ENCODE measurements around the gene AP5B1.
A peak's percentile ranks its signal among the peaks of the same experiment; 100 is the strongest.
"Not testable (repeated sequence)": the region's sequence is repeated elsewhere in the genome, so short reads cannot be mapped to it uniquely, and the experiment has no call there.

Gene AP5B1

DNA sequence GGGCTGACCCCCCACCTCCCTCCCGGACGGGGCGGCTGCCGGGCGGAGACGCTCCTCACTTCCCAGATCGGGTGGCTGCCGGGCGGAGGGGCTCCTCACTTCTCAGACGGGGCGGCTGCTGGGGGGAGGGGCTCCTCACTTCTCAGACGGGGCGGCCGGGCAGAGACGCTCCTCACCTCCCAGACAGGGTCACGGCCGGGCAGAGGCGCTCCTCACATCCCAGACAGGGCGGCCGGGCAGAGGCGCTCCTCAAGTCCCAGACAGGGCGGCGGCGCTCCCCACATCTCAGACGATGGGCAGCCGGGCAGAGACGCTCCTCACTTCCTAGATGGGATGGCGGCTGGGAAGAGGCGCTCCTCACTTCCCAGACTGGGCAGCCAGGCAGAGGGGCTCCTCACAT is 18.0 kb downstream of the AP5B1 start:
- H4K12ac ChIP-seq (ENCODE audit: low read depth, low read length); H2BK120ac ChIP-seq (ENCODE audit: insufficient read depth, low read length, poor library complexity); H3K9me3 ChIP-seq (ENCODE audit: insufficient read depth, low read depth, low read length); H3K79me2 ChIP-seq (ENCODE audit: control insufficient read depth, insufficient read depth, low read length, poor library complexity); H3K27ac ChIP-seq (ENCODE audit: low read depth, low read length); H3K4me2 ChIP-seq (ENCODE audit: low read length); H2BK5ac ChIP-seq (ENCODE audit: low read depth, low read length, poor library complexity); H3K9ac ChIP-seq (ENCODE audit: low read length); H3K18ac ChIP-seq (ENCODE audit: low read length); H2AK5ac ChIP-seq (ENCODE audit: low read length); H3K14ac ChIP-seq (ENCODE audit: low read length); DNase-seq; H4K91ac ChIP-seq (ENCODE audit: low read depth, low read length); H3K27me3 ChIP-seq (ENCODE audit: insufficient read depth, low read length); H2BK12ac ChIP-seq (ENCODE audit: low read length); H3K4me1 ChIP-seq (ENCODE audit: control insufficient read depth in 1 of 2, insufficient read depth in 2 of 2, low read length in 2 of 2); H3K79me1 ChIP-seq (ENCODE audit: low read length); H3K4me3 ChIP-seq (ENCODE audit: low read depth, low read length); H3K36me3 ChIP-seq (ENCODE audit: control insufficient read depth in 1 of 2, insufficient read depth in 2 of 2, low read length in 2 of 2); H2AFZ ChIP-seq (ENCODE audit: insufficient read depth, low read length, poor library complexity); H4K8ac ChIP-seq (ENCODE audit: low read depth, low read length); H3K23ac ChIP-seq (ENCODE audit: low read length); H3K4ac ChIP-seq (ENCODE audit: low read depth, low read length): not testable (repeated sequence)
- WGBS (ENCODE audit: extremely low coverage, insufficient coverage, insufficient read length), result no CpG with 5 or more reads among the region's 29 CpGs

- H2AK5ac ChIP-seq (ENCODE audit: low read length), result not testable (repeated sequence)
Measured at GRCh38 chr11:65762169-65762568, 18.6 kb downstream of the AP5B1 start.

DNA sequence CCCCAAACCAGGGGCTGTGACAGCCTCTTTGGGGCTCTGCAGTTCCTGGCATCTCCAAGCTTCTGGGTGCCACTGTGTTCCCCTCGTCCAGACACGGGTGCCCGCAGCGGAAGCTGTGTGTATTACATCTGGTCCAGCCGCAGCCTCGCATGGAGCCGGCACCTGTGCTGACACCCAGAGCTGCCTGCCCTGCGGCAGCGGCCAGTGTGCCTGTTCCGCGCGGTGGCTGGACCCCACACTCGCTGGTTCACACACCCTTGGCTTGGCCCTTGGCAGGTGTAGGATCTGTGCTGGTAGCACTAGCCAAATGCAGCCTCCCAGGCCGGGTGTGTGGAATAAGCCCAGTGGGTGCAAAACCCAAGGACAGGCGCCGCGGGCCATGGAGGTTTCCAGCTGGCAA is 35.7 kb downstream of the AP5B1 start:
- H4K91ac ChIP-seq (ENCODE audit: low read depth, low read length), result no peak overlapping the region
- no peaks in the 10 kb centered on the region for H3K27me3 ChIP-seq (ENCODE audit: insufficient read depth, low read length)
- no peak overlapping the region for H2AFZ ChIP-seq (ENCODE audit: insufficient read depth, low read length, poor library complexity)
- no peak overlapping the region for H4K12ac ChIP-seq (ENCODE audit: low read depth, low read length)
- no peaks in the 10 kb centered on the region for H3K79me2 ChIP-seq (ENCODE audit: control insufficient read depth, insufficient read depth, low read length, poor library complexity)
- no peaks in the 10 kb centered on the region for H3K4me1 ChIP-seq (ENCODE audit: control insufficient read depth in 1 of 2, insufficient read depth in 2 of 2, low read length in 2 of 2)
- H3K4me3 ChIP-seq (ENCODE audit: low read depth, low read length), result peak overlapping the region; percentile 50
- H3K4ac ChIP-seq (ENCODE audit: low read depth, low read length), result no peak overlapping the region
- no peak overlapping the region for H3K27ac ChIP-seq (ENCODE audit: low read depth, low read length)
- H3K79me1 ChIP-seq (ENCODE audit: low read length), result no peaks in the 10 kb centered on the region
- H3K9ac ChIP-seq (ENCODE audit: low read length), result no peak overlapping the region
- no peak overlapping the region for H2BK5ac ChIP-seq (ENCODE audit: low read depth, low read length, poor library complexity)
- WGBS (ENCODE audit: extremely low coverage, insufficient coverage, insufficient read length), result no CpG with 5 or more reads among the region's 17 CpGs
- no peak overlapping the region for H2BK12ac ChIP-seq (ENCODE audit: low read length)
- peaks cover 5% of the 10 kb centered on the region for H3K9me3 ChIP-seq (ENCODE audit: insufficient read depth, low read depth, low read length)
- DNase-seq, result peak; percentile 38 to 49
- no peak overlapping the region for H2AK5ac ChIP-seq (ENCODE audit: low read length)
- no peak overlapping the region for H2BK120ac ChIP-seq (ENCODE audit: insufficient read depth, low read length, poor library complexity)
- no peaks in the 10 kb centered on the region for H3K36me3 ChIP-seq (ENCODE audit: control insufficient read depth in 1 of 2, insufficient read depth in 2 of 2, low read length in 2 of 2)
- no peak overlapping the region for H3K4me2 ChIP-seq (ENCODE audit: low read length)
- no peak overlapping the region for H3K14ac ChIP-seq (ENCODE audit: low read length)
- H3K18ac ChIP-seq (ENCODE audit: low read length), result no peak overlapping the region
- H3K23ac ChIP-seq (ENCODE audit: low read length), result no peak overlapping the region
- no peak overlapping the region for H4K8ac ChIP-seq (ENCODE audit: low read depth, low read length)

More at GRCh38 chr11:65762169-65762568, 18.6 kb downstream of the AP5B1 start:
- H3K36me3 ChIP-seq (ENCODE audit: control insufficient read depth in 1 of 2, insufficient read depth in 2 of 2, low read length in 2 of 2); H3K79me2 ChIP-seq (ENCODE audit: control insufficient read depth, insufficient read depth, low read length, poor library complexity); H3K27ac ChIP-seq (ENCODE audit: low read depth, low read length); H4K91ac ChIP-seq (ENCODE audit: low read depth, low read length); H2AFZ ChIP-seq (ENCODE audit: insufficient read depth, low read length, poor library complexity); H3K4ac ChIP-seq (ENCODE audit: low read depth, low read length); H3K4me2 ChIP-seq (ENCODE audit: low read length); H4K12ac ChIP-seq (ENCODE audit: low read depth, low read length); H3K18ac ChIP-seq (ENCODE audit: low read length); H2BK12ac ChIP-seq (ENCODE audit: low read length); H4K8ac ChIP-seq (ENCODE audit: low read depth, low read length); H2BK5ac ChIP-seq (ENCODE audit: low read depth, low read length, poor library complexity); H3K79me1 ChIP-seq (ENCODE audit: low read length); H3K9me3 ChIP-seq (ENCODE audit: insufficient read depth, low read depth, low read length); H3K4me1 ChIP-seq (ENCODE audit: control insufficient read depth in 1 of 2, insufficient read depth in 2 of 2, low read length in 2 of 2); H2BK120ac ChIP-seq (ENCODE audit: insufficient read depth, low read length, poor library complexity); H3K23ac ChIP-seq (ENCODE audit: low read length); DNase-seq; H3K9ac ChIP-seq (ENCODE audit: low read length); H3K4me3 ChIP-seq (ENCODE audit: low read depth, low read length); H3K27me3 ChIP-seq (ENCODE audit: insufficient read depth, low read length); H3K14ac ChIP-seq (ENCODE audit: low read length): not testable (repeated sequence)
- no CpG with 5 or more reads among the region's 5 CpGs for WGBS (ENCODE audit: extremely low coverage, insufficient coverage, insufficient read length)

GRCh38 chr11:65744699-65745042 is 36.1 kb downstream of the AP5B1 start:
- no peak overlapping the region for H3K4me2 ChIP-seq (ENCODE audit: low read length)
- H2AFZ ChIP-seq (ENCODE audit: insufficient read depth, low read length, poor library complexity), result no peak overlapping the region
- H3K27ac ChIP-seq (ENCODE audit: low read depth, low read length), result no peak overlapping the region
- H3K4ac ChIP-seq (ENCODE audit: low read depth, low read length), result no peak overlapping the region
- H3K18ac ChIP-seq (ENCODE audit: low read length), result no peak overlapping the region
- WGBS (ENCODE audit: extremely low coverage, insufficient coverage, insufficient read length), result no CpG with 5 or more reads among the region's 8 CpGs
- H3K4me3 ChIP-seq (ENCODE audit: low read depth, low read length), result no peak overlapping the region
- H2BK5ac ChIP-seq (ENCODE audit: low read depth, low read length, poor library complexity), result no peak overlapping the region
- no peaks in the 10 kb centered on the region for H3K79me2 ChIP-seq (ENCODE audit: control insufficient read depth, insufficient read depth, low read length, poor library complexity)
- no peak overlapping the region for H2BK12ac ChIP-seq (ENCODE audit: low read length)
- peaks cover 5% of the 10 kb centered on the region for H3K9me3 ChIP-seq (ENCODE audit: insufficient read depth, low read depth, low read length)
- DNase-seq, result no peak
- no peaks in the 10 kb centered on the region for H3K27me3 ChIP-seq (ENCODE audit: insufficient read depth, low read length)
- H3K14ac ChIP-seq (ENCODE audit: low read length), result no peak overlapping the region
- H4K12ac ChIP-seq (ENCODE audit: low read depth, low read length), result no peak overlapping the region
- no peak overlapping the region for H4K8ac ChIP-seq (ENCODE audit: low read depth, low read length)
- H3K36me3 ChIP-seq (ENCODE audit: control insufficient read depth in 1 of 2, insufficient read depth in 2 of 2, low read length in 2 of 2), result no peaks in the 10 kb centered on the region
- H2AK5ac ChIP-seq (ENCODE audit: low read length), result no peak overlapping the region
- no peaks in the 10 kb centered on the region for H3K79me1 ChIP-seq (ENCODE audit: low read length)
- H3K9ac ChIP-seq (ENCODE audit: low read length), result no peak overlapping the region
- H4K91ac ChIP-seq (ENCODE audit: low read depth, low read length), result no peak overlapping the region
- H3K4me1 ChIP-seq (ENCODE audit: control insufficient read depth in 1 of 2, insufficient read depth in 2 of 2, low read length in 2 of 2), result no peaks in the 10 kb centered on the region
- no peak overlapping the region for H2BK120ac ChIP-seq (ENCODE audit: insufficient read depth, low read length, poor library complexity)
- H3K23ac ChIP-seq (ENCODE audit: low read length), result no peak overlapping the region

Measured in trophoblast cell (in vitro differentiated cells and primary cell).